Loucy (cell line): ENCODE results near the gene TSPAN9.

Source experiments
- H2AFZ ChIP-seq: fragments of 200-600 bp; sonication (generic); 2 replicates; pipeline ENCODE4 v1.6.0; 2016; ENCODE audit warnings: antibody characterized with exemption, mild to moderate bottlenecking, low read length, moderate library complexity
- H3F3A ChIP-seq: fragments of 200-600 bp; 2 replicates; pipeline ENCODE4 v1.6.0; 2016; ENCODE audit warnings: antibody characterized with exemption, low read depth, mild to moderate bottlenecking
- H3K27me3 ChIP-seq: fragments of 200-600 bp; sonication (generic); 2 replicates; pipeline ENCODE4 v1.6.1; 2014; ENCODE audit warnings: low read length, mild to moderate bottlenecking; ENCODE audit not compliant: insufficient read depth, poor library complexity, severe bottlenecking
- H3K36me3 ChIP-seq: fragments of 200-600 bp; sonication (generic); 2 replicates; pipeline ENCODE4 v1.6.1; 2016; ENCODE audit warnings: low read length; ENCODE audit not compliant: insufficient read depth
- H3K4me1 ChIP-seq: fragments of 200-600 bp; sonication (generic); 2 replicates; pipeline ENCODE4 v1.5.1; 2014; ENCODE audit warnings: low read length, mild to moderate bottlenecking; ENCODE audit not compliant: insufficient read depth, poor library complexity, severe bottlenecking
- H3K4me2 ChIP-seq: fragments of 200-600 bp; sonication (generic); 2 replicates; pipeline ENCODE4 v1.6.0; 2014; ENCODE audit warnings: antibody characterized with exemption, low read length, low read depth, mild to moderate bottlenecking; ENCODE audit not compliant: poor library complexity, severe bottlenecking
- H3K4me3 ChIP-seq: fragments of 200-600 bp; sonication (generic); 2 replicates; pipeline ENCODE4 v1.5.1; 2014; ENCODE audit warnings: low read length, mild to moderate bottlenecking, mixed read lengths; ENCODE audit not compliant: poor library complexity, severe bottlenecking
- H3K79me2 ChIP-seq: fragments of 200-600 bp; sonication (generic); 2 replicates; pipeline ENCODE4 v1.6.1; 2014; ENCODE audit warnings: low read length; ENCODE audit not compliant: insufficient read depth
- H3K9ac ChIP-seq: fragments of 200-600 bp; sonication (generic); 2 replicates; pipeline ENCODE4 v1.6.0; 2014; ENCODE audit warnings: mild to moderate bottlenecking, low read depth, low read length, moderate library complexity; ENCODE audit not compliant: poor library complexity, severe bottlenecking
- H3K9me2 ChIP-seq: fragments of 200-600 bp; sonication (generic); replicated peaks from 2 replicates; pipeline ENCODE4 v1.6.1; 2016; ENCODE audit warnings: low read depth, low read length, mixed read lengths
- H3K9me3 ChIP-seq: fragments of 200-600 bp; sonication (generic); 2 replicates; pipeline ENCODE4 v1.6.1; 2014; ENCODE audit warnings: mild to moderate bottlenecking, antibody characterized with exemption, low read length, low read depth; ENCODE audit not compliant: insufficient read depth
- H4K20me1 ChIP-seq: fragments of 200-600 bp; sonication (generic); 2 replicates; pipeline ENCODE4 v1.6.0; 2014; ENCODE audit warnings: antibody characterized with exemption, low read length, mild to moderate bottlenecking; ENCODE audit not compliant: insufficient read depth, poor library complexity, severe bottlenecking
- EZH2phosphoT487 ChIP-seq: fragments of 200-600 bp; IDR thresholded peaks from 2 replicates; pipeline ENCODE4 v1.6.1; 2018; ENCODE audit warnings: antibody characterized with exemption, mild to moderate bottlenecking, moderate library complexity, borderline replicate concordance
- TF ChIP-seq, protein P1 (sequence below): fragments of 200-600 bp; sonication (generic); conservative IDR thresholded peaks from 2 replicates; pipeline ENCODE4 v1.5.1; 2014; ENCODE audit warnings: mild to moderate bottlenecking, antibody characterized with exemption, low read length

The TSPAN9 gene

DNA sequence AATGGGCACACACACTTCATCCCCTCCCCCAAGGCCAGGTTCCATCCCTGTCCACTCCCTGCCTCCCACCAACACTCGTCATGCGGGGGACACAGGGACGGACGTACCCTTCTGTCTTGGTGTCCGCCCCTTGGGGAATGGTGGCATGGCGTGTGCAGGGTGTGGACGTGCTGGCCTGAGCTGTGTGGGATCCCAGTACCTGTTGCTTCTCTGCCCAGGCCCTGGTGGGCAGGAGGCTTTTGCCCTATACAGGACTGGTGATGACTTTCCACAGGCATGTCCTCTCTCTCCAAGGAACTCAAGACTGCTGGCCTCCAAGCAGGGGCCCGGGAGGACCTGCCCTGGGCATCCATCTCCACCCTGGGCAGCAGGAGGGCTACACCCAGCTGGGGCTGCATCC is 218.0 kb downstream of the TSPAN9 start:
- no peaks in the 10 kb centered on the region for H3K36me3 ChIP-seq
- no peak overlapping the region for H3K4me3 ChIP-seq
- no peaks in the 10 kb centered on the region for H3K79me2 ChIP-seq
- no peak overlapping the region for H2AFZ ChIP-seq
- H3K9me2 ChIP-seq, result no peaks in the 10 kb centered on the region
- H3K4me1 ChIP-seq, result peaks cover 3% of the 10 kb centered on the region
- no peak overlapping the region for H3K9ac ChIP-seq
- H3K9me3 ChIP-seq, result no peaks in the 10 kb centered on the region
- H3K27me3 ChIP-seq, result no peaks in the 10 kb centered on the region
- H3K4me2 ChIP-seq, result no peak overlapping the region
- TF ChIP-seq, protein P1, sequence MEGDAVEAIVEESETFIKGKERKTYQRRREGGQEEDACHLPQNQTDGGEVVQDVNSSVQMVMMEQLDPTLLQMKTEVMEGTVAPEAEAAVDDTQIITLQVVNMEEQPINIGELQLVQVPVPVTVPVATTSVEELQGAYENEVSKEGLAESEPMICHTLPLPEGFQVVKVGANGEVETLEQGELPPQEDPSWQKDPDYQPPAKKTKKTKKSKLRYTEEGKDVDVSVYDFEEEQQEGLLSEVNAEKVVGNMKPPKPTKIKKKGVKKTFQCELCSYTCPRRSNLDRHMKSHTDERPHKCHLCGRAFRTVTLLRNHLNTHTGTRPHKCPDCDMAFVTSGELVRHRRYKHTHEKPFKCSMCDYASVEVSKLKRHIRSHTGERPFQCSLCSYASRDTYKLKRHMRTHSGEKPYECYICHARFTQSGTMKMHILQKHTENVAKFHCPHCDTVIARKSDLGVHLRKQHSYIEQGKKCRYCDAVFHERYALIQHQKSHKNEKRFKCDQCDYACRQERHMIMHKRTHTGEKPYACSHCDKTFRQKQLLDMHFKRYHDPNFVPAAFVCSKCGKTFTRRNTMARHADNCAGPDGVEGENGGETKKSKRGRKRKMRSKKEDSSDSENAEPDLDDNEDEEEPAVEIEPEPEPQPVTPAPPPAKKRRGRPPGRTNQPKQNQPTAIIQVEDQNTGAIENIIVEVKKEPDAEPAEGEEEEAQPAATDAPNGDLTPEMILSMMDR, result no peak
- TF ChIP-seq EZH2phosphoT487, result no peak
- no peaks in the 10 kb centered on the region for H3F3A ChIP-seq
- no peaks in the 10 kb centered on the region for H4K20me1 ChIP-seq

DNA sequence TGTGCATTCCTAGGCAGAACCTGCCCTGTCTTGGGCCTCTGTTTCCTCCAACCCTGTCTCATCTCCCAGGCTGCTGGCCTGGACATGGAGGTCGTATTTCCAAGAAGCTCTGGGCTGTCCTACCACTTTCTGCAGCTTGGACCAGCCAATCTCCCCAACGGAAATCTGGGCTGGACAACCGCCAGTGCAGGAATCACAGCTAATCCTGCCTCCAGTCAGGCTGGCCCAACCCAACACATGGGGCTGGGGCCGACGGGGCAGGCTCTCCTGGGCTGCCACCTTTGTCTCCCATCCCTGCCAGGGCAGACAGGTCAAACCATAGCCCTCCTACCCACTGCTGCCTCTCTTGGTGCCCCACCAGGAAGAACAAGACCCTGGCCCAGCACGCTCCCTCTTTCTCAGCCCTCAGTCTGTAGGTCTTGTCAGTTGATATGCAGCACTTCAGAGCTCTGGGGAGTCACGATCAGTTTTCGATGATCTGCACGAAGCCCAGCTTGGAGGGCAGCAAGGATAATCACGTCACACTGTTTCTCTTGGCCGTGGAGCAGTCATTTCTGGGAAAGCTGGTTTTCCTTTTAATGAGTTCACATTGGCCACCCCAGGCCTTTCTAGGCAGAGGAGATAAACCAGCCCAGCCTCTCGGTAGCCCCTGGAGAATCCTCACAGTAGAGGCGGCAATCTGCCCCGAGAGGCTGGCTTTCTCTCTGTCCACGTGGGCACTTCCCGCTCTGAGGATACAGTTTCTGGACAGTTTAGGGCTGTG is 218.6 kb downstream of the TSPAN9 start:
- peaks cover 5% of the 10 kb centered on the region for H3K4me1 ChIP-seq
- H3K79me2 ChIP-seq, result no peaks in the 10 kb centered on the region
- H3K36me3 ChIP-seq, result no peaks in the 10 kb centered on the region
- no peaks in the 10 kb centered on the region for H3F3A ChIP-seq
- H4K20me1 ChIP-seq, result no peaks in the 10 kb centered on the region
- no peaks in the 10 kb centered on the region for H3K9me2 ChIP-seq
- no peak overlapping the region for H3K4me2 ChIP-seq
- H3K9ac ChIP-seq, result no peak overlapping the region
- no peak overlapping the region for H2AFZ ChIP-seq
- H3K4me3 ChIP-seq, result no peak overlapping the region
- no peaks in the 10 kb centered on the region for H3K9me3 ChIP-seq
- TF ChIP-seq, protein P1, result no peak
- TF ChIP-seq EZH2phosphoT487, result no peak
- no peaks in the 10 kb centered on the region for H3K27me3 ChIP-seq

DNA sequence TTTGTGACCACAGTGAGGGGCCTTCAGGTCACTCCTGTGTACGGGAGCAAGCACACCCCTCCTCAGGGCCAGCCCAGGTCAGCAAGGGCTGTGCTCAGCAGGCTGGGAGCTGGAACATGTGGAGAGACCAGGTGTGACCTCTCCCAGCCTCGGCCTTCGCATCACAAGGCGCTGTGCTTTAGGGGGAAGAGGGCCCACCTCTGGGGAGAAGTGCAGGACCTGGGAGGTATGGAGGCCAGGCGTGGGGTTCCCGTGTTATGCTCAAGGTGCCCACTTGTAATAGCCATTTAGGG is 219.2 kb downstream of the TSPAN9 start:
- no peak overlapping the region for H3K4me2 ChIP-seq
- no peaks in the 10 kb centered on the region for H3K79me2 ChIP-seq
- peaks cover 5% of the 10 kb centered on the region for H3K4me1 ChIP-seq
- H3K9ac ChIP-seq, result no peak overlapping the region
- no peaks in the 10 kb centered on the region for H3F3A ChIP-seq
- no peak overlapping the region for H2AFZ ChIP-seq
- H4K20me1 ChIP-seq, result no peaks in the 10 kb centered on the region
- H3K9me3 ChIP-seq, result no peaks in the 10 kb centered on the region
- H3K4me3 ChIP-seq, result no peak overlapping the region
- no peaks in the 10 kb centered on the region for H3K9me2 ChIP-seq
- no peaks in the 10 kb centered on the region for H3K27me3 ChIP-seq
- H3K36me3 ChIP-seq, result no peaks in the 10 kb centered on the region
- TF ChIP-seq, protein P1, result no peak
- TF ChIP-seq EZH2phosphoT487, result no peak
